GM19463 (cell line): ENCODE results near the gene CS.

Experiments used
- ATAC-seq: cut with Tn5 transposase; IDR thresholded peaks from one replicate; pipeline ENCODE4 v1.9.1; 2021; ENCODE audit warnings: mild to moderate bottlenecking, moderate library complexity; ENCODE audit not compliant: unreplicated experiment

CS gene

GRCh38 chr12:56221757-56222530 is 78.2 kb downstream of the CS start, which contains the start of gene RNF41:
RNF41 (minus strand) TSS chr12:56221922; CDS start chr12:56214047, 7,875 bp downstream.
- peak; percentile 82 for ATAC-seq
